KMS-11 (cell line): Measurements from ENCODE around the gene TBC1D2B.

Experiments
- H2AFZ ChIP-seq: fragments of 200-600 bp; sonication (generic); 2 replicates; pipeline ENCODE4 v1.6.1; 2016; ENCODE audit warnings: antibody characterized with exemption, mixed run types, low read depth
- H3K27ac ChIP-seq: fragments of 200-600 bp; sonication (generic); 2 replicates; pipeline ENCODE4 v1.6.1; 2016; ENCODE audit warnings: mild to moderate bottlenecking, mixed run types
- H3K27me3 ChIP-seq: fragments of 200-600 bp; sonication (generic); 2 replicates; pipeline ENCODE4 v1.6.1; 2017; ENCODE audit warnings: mild to moderate bottlenecking, low read depth, mixed run types, moderate library complexity; ENCODE audit not compliant: insufficient read depth
- H3K36me3 ChIP-seq: fragments of 200-600 bp; sonication (generic); 2 replicates; pipeline ENCODE4 v1.6.1; 2017; ENCODE audit warnings: mild to moderate bottlenecking, mixed run types; ENCODE audit not compliant: insufficient read depth
- H3K4me1 ChIP-seq: fragments of 200-600 bp; sonication (generic); 2 replicates; pipeline ENCODE4 v1.6.1; 2016; ENCODE audit warnings: mild to moderate bottlenecking, low read depth, mixed run types; ENCODE audit not compliant: poor library complexity, severe bottlenecking
- H3K4me2 ChIP-seq: fragments of 200-600 bp; sonication (generic); 2 replicates; pipeline ENCODE4 v1.7.0; 2016; ENCODE audit warnings: mild to moderate bottlenecking, mixed run types
- H3K4me3 ChIP-seq: fragments of 200-600 bp; sonication (generic); IDR thresholded peaks from 2 replicates; pipeline ENCODE4 v1.6.1; 2017; ENCODE audit warnings: low read depth, low read length, mixed read lengths; ENCODE audit not compliant: insufficient read depth
- H3K79me2 ChIP-seq: fragments of 200-600 bp; sonication (generic); 2 replicates; pipeline ENCODE4 v1.6.1; 2016; ENCODE audit warnings: low read depth, mixed run types; ENCODE audit not compliant: insufficient read depth
- H3K9ac ChIP-seq: fragments of 200-600 bp; sonication (generic); 2 replicates; pipeline ENCODE4 v1.6.1; 2016; ENCODE audit warnings: mild to moderate bottlenecking, mixed run types
- H4K20me1 ChIP-seq: fragments of 200-600 bp; sonication (generic); 2 replicates; pipeline ENCODE4 v1.6.1; 2016; ENCODE audit warnings: mild to moderate bottlenecking, mixed run types; ENCODE audit not compliant: insufficient read depth
- TF ChIP-seq, protein P1 (sequence below): fragments of 200-600 bp; sonication (generic); conservative IDR thresholded peaks from 2 replicates; pipeline ENCODE4 v1.6.1; 2017; ENCODE audit warnings: low read depth, mild to moderate bottlenecking, antibody characterized with exemption, low read length, moderate library complexity, mixed read lengths

The TBC1D2B gene

DNA sequence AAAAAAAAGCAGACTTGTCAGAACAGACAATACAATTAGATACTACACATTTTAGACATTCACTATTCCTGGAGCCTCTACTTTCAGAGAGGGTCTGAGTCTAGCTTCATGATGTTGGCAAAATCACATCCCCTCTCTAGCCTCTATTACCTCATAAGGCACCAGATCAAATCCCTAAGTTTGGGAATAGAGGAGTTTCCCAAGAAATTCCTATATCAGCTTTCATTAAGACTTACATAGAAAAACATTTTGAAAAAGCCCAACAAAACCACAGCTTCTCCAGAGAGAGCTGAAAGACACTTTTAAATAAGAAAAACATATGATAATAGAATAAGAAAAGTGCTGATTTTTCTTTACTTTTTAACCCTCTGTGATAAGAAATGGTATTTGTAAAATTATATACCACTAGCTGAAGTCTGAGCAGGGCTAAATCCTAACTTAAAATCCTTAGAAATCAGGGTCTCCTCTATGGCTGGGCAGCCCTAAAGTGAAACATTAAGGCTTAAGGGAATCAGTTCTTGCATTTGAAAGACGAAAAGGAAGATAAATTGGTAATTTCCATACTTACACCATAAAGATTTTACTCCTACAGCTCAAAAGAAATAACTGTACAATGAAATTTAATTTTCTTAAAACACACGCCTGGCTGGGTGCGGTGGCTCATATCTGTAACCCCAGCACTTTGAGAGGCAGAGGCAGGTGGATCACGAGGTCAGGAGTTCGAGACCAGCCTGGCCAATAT is 4.3 kb downstream of the TBC1D2B start:
- Histone ChIP-seq H4K20me1 (no peaks in the 10 kb centered on the region), H3K4me1 (peaks cover 40% of the 10 kb centered on the region), H3K79me2 (peaks cover 9% of the 10 kb centered on the region; the same call in 1 of the 2 replicates), H3K27ac (no peak overlapping the region), H3K9ac (no peak overlapping the region), H3K4me2 (no peak overlapping the region), H3K36me3 (no peaks in the 10 kb centered on the region), H3K4me3 (no peak overlapping the region), H3K27me3 (no peaks in the 10 kb centered on the region), H2AFZ (no peak overlapping the region)
- TF ChIP-seq, protein P1, sequence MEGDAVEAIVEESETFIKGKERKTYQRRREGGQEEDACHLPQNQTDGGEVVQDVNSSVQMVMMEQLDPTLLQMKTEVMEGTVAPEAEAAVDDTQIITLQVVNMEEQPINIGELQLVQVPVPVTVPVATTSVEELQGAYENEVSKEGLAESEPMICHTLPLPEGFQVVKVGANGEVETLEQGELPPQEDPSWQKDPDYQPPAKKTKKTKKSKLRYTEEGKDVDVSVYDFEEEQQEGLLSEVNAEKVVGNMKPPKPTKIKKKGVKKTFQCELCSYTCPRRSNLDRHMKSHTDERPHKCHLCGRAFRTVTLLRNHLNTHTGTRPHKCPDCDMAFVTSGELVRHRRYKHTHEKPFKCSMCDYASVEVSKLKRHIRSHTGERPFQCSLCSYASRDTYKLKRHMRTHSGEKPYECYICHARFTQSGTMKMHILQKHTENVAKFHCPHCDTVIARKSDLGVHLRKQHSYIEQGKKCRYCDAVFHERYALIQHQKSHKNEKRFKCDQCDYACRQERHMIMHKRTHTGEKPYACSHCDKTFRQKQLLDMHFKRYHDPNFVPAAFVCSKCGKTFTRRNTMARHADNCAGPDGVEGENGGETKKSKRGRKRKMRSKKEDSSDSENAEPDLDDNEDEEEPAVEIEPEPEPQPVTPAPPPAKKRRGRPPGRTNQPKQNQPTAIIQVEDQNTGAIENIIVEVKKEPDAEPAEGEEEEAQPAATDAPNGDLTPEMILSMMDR = no peak

DNA sequence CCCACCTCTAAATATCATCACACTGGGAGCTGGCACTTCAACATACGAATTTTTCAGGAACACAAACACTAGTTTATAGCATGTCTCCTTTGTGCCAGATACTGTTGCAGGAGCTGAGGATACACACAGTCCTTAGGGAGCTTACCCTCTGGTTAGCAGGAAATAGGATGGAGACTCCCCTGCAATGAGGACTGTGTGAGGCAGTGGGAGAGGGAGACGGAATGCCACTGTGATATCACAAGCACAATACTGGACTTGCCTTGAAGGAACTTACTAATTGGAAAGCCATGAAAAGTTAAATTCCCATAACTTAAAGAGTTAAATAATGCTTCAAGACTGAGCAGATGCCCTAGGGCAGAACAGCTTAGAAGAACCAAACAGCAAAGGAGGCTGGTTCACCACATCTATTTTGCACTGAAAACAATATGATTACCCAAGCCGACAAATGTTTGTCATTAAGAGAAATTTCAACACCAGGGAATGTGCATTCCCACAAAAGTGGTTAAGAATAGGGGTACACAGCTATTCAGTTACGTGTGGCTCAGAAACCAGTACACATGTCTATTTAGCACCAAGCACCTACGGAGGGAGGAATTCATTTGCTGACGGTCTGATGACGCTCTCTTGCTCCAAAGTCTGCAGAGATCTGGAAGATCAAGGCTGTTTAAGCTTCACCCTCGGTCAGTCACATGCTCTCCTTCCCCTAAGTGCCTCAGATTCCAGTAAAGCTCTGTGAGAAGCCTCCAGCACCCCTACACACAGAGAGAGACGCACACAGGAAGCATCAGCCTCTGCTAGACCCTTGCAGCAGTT is 5.2 kb downstream of the TBC1D2B start:
- H3K4me1 ChIP-seq = peaks cover 45% of the 10 kb centered on the region
- no peak overlapping the region for H2AFZ ChIP-seq
- H3K9ac ChIP-seq = no peak overlapping the region
- TF ChIP-seq, protein P1 = no peak
- no peaks in the 10 kb centered on the region for H3K36me3 ChIP-seq
- no peak overlapping the region for H3K4me2 ChIP-seq
- no peaks in the 10 kb centered on the region for H3K27me3 ChIP-seq
- no peak overlapping the region for H3K27ac ChIP-seq
- H4K20me1 ChIP-seq = no peaks in the 10 kb centered on the region
- no peak overlapping the region for H3K4me3 ChIP-seq
- H3K79me2 ChIP-seq = peaks cover 17% of the 10 kb centered on the region; the same call in 1 of the 2 replicates

DNA sequence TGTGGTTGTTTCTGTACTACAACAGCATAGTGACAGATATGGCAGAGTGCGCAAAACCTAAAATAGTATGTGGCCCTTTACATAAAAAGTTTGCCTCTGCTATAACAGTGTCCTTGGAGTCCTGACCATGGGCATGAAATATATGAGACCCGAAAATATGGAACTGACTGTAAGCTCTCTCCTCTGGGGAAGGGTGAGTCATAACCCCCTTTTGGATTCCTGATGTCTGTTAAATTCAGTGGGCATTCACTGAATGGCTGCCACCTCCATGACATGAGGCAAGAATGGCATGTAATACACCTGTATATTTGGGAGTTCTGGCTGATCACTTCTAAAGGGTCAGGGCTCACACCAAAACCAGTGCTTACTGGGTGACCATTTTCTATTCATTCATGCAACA is 6.1 kb downstream of the TBC1D2B start:
- TF ChIP-seq, protein P1 = no peak
- Histone ChIP-seq H3K79me2 (peaks cover 23% of the 10 kb centered on the region; the same call in 1 of the 2 replicates), H3K27ac (no peak overlapping the region), H3K9ac (no peak overlapping the region), H3K27me3 (no peaks in the 10 kb centered on the region), H3K4me2 (no peak overlapping the region), H3K4me1 (peaks cover 48% of the 10 kb centered on the region), H4K20me1 (no peaks in the 10 kb centered on the region), H3K36me3 (no peaks in the 10 kb centered on the region), H3K4me3 (no peak overlapping the region), H2AFZ (no peak overlapping the region)

DNA sequence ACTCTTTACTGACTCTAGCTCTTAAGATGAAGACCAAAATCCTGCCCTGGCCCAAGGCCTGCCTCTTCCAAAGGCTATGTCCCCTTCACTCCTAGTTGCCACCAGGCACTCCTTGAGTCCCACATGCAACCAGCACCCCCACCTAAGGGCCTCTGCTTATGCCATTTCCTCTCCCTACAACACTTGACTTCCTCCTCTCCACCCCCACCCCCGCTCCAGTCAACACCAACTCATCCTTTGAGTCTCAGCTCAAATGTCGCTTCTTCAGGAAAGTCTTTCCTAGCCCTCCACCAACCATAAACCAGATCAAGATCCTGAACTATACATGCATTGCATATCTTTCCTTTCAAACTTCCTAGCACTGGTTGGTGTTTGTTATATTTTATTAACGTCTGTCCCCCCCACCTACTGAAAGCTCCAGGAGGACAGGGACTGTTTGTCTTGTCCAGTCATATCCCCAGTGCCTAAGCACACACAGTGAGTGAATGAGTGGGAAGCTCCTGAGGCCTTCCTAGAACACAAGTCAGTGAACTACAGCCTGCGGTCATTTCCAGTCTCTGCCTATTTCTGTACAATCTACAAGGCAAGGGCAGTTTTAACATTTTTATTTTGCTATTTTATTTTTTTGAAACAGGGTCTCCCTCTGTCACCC is 7.3 kb downstream of the TBC1D2B start:
- no peak overlapping the region for H2AFZ ChIP-seq
- no peaks in the 10 kb centered on the region for H3K36me3 ChIP-seq
- H3K4me3 ChIP-seq = no peak overlapping the region
- peaks cover 55% of the 10 kb centered on the region for H3K4me1 ChIP-seq
- H3K4me2 ChIP-seq = no peak overlapping the region
- TF ChIP-seq, protein P1 = no peak
- H3K9ac ChIP-seq = no peak overlapping the region
- no peak overlapping the region for H3K27ac ChIP-seq
- no peaks in the 10 kb centered on the region for H3K27me3 ChIP-seq
- H4K20me1 ChIP-seq = no peaks in the 10 kb centered on the region
- H3K79me2 ChIP-seq = peaks cover 19% of the 10 kb centered on the region; the same call in 1 of the 2 replicates
